Dendritic cell treated with granulocyte-macrophage colony-stimulating factor and Interleukin-4, amounts not matched to agents 40 ng/mL and 50 ng/mL, for 4 days (primary cell): ENCODE data around the gene EVA1B.

Experiments
- H3K27ac Mint-ChIP-seq: one replicate; pipeline ENCODE4 v1.8.0; 2022; ENCODE audit warnings: mild to moderate bottlenecking, mixed read lengths
- H3K27me3 Mint-ChIP-seq: one replicate; pipeline ENCODE4 v1.8.0; 2022; ENCODE audit warnings: mild to moderate bottlenecking, mixed read lengths
- H3K36me3 Mint-ChIP-seq: one replicate; pipeline ENCODE4 v1.8.0; 2022; ENCODE audit warnings: low read depth, mixed read lengths
- H3K4me1 Mint-ChIP-seq: one replicate; pipeline ENCODE4 v1.8.0; 2022; ENCODE audit warnings: low read depth, mixed read lengths
- H3K4me3 Mint-ChIP-seq: one replicate; pipeline ENCODE4 v1.8.0; 2022; ENCODE audit warnings: mild to moderate bottlenecking, moderate library complexity, mixed read lengths
- H3K9me3 Mint-ChIP-seq: one replicate; pipeline ENCODE4 v1.8.0; 2022; ENCODE audit warnings: mixed read lengths
- intact Hi-C: fragments of 100-400 bp; cut with micrococcal nuclease; formaldehyde crosslinking; loops from one replicate; pipeline ENCODE4 v1.15.0; 2022

Gene EVA1B

GRCh38 chr1:36352910-36353878 lies 29.7 kb upstream of the EVA1B start:
- Mint-ChIP-seq H3K36me3 (peaks cover 92% of the 10 kb centered on the region), H3K4me3 (peak overlapping the region; percentile 17), H3K27ac (peak overlapping the region; percentile 85), H3K4me1 (peaks cover 52% of the 10 kb centered on the region), H3K27me3 (no peaks in the 10 kb centered on the region), H3K9me3 (no peaks in the 10 kb centered on the region)
- intact Hi-C loops: no loop called here

- Mint-ChIP-seq H3K27me3 (no peaks in the 10 kb centered on the region), H3K4me1 (peaks cover 53% of the 10 kb centered on the region), H3K4me3 (peak overlapping the region; percentile 17), H3K27ac (peak overlapping the region; percentile 85), H3K36me3 (peaks cover 92% of the 10 kb centered on the region), H3K9me3 (no peaks in the 10 kb centered on the region)
- intact Hi-C loops: no loop called here
Observed at GRCh38 chr1:36352125-36352909, 28.9 kb upstream of the EVA1B start.

GRCh38 chr1:36351227-36351977 lies 28.0 kb upstream of the EVA1B start:
- H3K9me3 Mint-ChIP-seq: no peaks in the 10 kb centered on the region
- intact Hi-C loops: no loop called here
- H3K4me1 Mint-ChIP-seq: peaks cover 53% of the 10 kb centered on the region
- H3K27me3 Mint-ChIP-seq: no peaks in the 10 kb centered on the region
- peaks cover 92% of the 10 kb centered on the region for H3K36me3 Mint-ChIP-seq
- peak overlapping the region; percentile 85 for H3K27ac Mint-ChIP-seq
- peak overlapping the region; percentile 31 for H3K4me3 Mint-ChIP-seq

GRCh38 chr1:36350659-36351226 lies 27.3 kb upstream of the EVA1B start:
- H3K27me3 Mint-ChIP-seq: no peaks in the 10 kb centered on the region
- intact Hi-C loops: no loop called here
- peaks cover 95% of the 10 kb centered on the region for H3K36me3 Mint-ChIP-seq
- H3K9me3 Mint-ChIP-seq: no peaks in the 10 kb centered on the region
- H3K4me1 Mint-ChIP-seq: peaks cover 53% of the 10 kb centered on the region
- peak overlapping the region; percentile 7 for H3K4me3 Mint-ChIP-seq
- peak overlapping the region; percentile 85 for H3K27ac Mint-ChIP-seq

GRCh38 chr1:36349839-36350238 lies 26.4 kb upstream of the EVA1B start:
- Mint-ChIP-seq H3K9me3 (no peaks in the 10 kb centered on the region), H3K27ac (peak overlapping the region; percentile 85), H3K4me3 (peak overlapping the region; percentile 5), H3K27me3 (no peaks in the 10 kb centered on the region), H3K36me3 (peaks cover 95% of the 10 kb centered on the region), H3K4me1 (peaks cover 57% of the 10 kb centered on the region)
- intact Hi-C loops: no loop called here

- Mint-ChIP-seq H3K27ac (peak overlapping the region; percentile 85), H3K9me3 (no peaks in the 10 kb centered on the region), H3K27me3 (no peaks in the 10 kb centered on the region), H3K4me3 (no peak overlapping the region), H3K36me3 (peaks cover 95% of the 10 kb centered on the region), H3K4me1 (peaks cover 63% of the 10 kb centered on the region)
- intact Hi-C loops: no loop called here
Observed at GRCh38 chr1:36349241-36349671, 25.8 kb upstream of the EVA1B start.

- H3K36me3 Mint-ChIP-seq: peaks cover 95% of the 10 kb centered on the region
- no peaks in the 10 kb centered on the region for H3K9me3 Mint-ChIP-seq
- no peak overlapping the region for H3K4me3 Mint-ChIP-seq
- H3K27ac Mint-ChIP-seq: no peak overlapping the region
- H3K4me1 Mint-ChIP-seq: peaks cover 61% of the 10 kb centered on the region
- intact Hi-C loops: no loop called here
- H3K27me3 Mint-ChIP-seq: no peaks in the 10 kb centered on the region
Observed at GRCh38 chr1:36346741-36347370, 23.4 kb upstream of the EVA1B start.

- intact Hi-C loops: no loop called here
- Mint-ChIP-seq H3K9me3 (no peaks in the 10 kb centered on the region), H3K27me3 (no peaks in the 10 kb centered on the region), H3K4me3 (no peak overlapping the region), H3K4me1 (peaks cover 54% of the 10 kb centered on the region), H3K27ac (peak overlapping the region; percentile 8), H3K36me3 (peaks cover 99% of the 10 kb centered on the region)
Observed at GRCh38 chr1:36345353-36345752, 21.9 kb upstream of the EVA1B start.

- Mint-ChIP-seq H3K27me3 (no peaks in the 10 kb centered on the region), H3K4me1 (peaks cover 54% of the 10 kb centered on the region), H3K4me3 (no peak overlapping the region), H3K9me3 (no peaks in the 10 kb centered on the region), H3K27ac (peak overlapping the region; percentile 8), H3K36me3 (peaks cover 100% of the 10 kb centered on the region)
- intact Hi-C loops: no loop called here
Observed at GRCh38 chr1:36344395-36344680, 20.9 kb upstream of the EVA1B start.

GRCh38 chr1:36343651-36344394 lies 20.4 kb upstream of the EVA1B start:
- Mint-ChIP-seq H3K27me3 (no peaks in the 10 kb centered on the region), H3K4me3 (no peak overlapping the region), H3K9me3 (no peaks in the 10 kb centered on the region), H3K4me1 (peaks cover 55% of the 10 kb centered on the region), H3K36me3 (peaks cover 100% of the 10 kb centered on the region), H3K27ac (peak overlapping the region; percentile 8)
- intact Hi-C loops: loop anchor here (1.0 kb wide), 1 partner anchor 76 kb away; no protein-coding TSS in a partner anchor

GRCh38 chr1:36342426-36343185 lies 19.2 kb upstream of the EVA1B start:
- Mint-ChIP-seq H3K9me3 (no peaks in the 10 kb centered on the region), H3K4me1 (peaks cover 57% of the 10 kb centered on the region), H3K27ac (peak overlapping the region; percentile 35), H3K4me3 (no peak overlapping the region), H3K36me3 (peaks cover 97% of the 10 kb centered on the region), H3K27me3 (no peaks in the 10 kb centered on the region)
- intact Hi-C loops: loop anchor here (1.0 kb wide), 2 partner anchors 27 to 78 kb away; no protein-coding TSS in a partner anchor
